SK-N-SH (cell line): ENCODE results near the gene LPP.

Experiments
- EP300 ChIP-seq, 2 experiments: IDR thresholded peaks; 2 replicates each; pipeline versions ENCODE4 v1.4.0 to v1.6.1; 2012; ENCODE audit warnings: borderline replicate concordance in 1 of 2, low read depth in 1 of 2, low read length in 1 of 2
- FOXJ3 ChIP-seq: sonication (generic); formaldehyde crosslinking; IDR thresholded peaks from 2 replicates; pipeline ENCODE4 v1.5.1; 2020; ENCODE audit warnings: mild to moderate bottlenecking, missing genetic modification reagents
- NRF1 ChIP-seq: IDR thresholded peaks from 2 replicates; pipeline ENCODE4 v1.6.1; 2012; ENCODE audit warnings: low read depth, mild to moderate bottlenecking, low read length
- TAF1 ChIP-seq: IDR thresholded peaks from 2 replicates; pipeline ENCODE4 v1.6.1; 2012; ENCODE audit warnings: low read depth, mild to moderate bottlenecking, low read length, moderate library complexity, borderline replicate concordance

DNA sequence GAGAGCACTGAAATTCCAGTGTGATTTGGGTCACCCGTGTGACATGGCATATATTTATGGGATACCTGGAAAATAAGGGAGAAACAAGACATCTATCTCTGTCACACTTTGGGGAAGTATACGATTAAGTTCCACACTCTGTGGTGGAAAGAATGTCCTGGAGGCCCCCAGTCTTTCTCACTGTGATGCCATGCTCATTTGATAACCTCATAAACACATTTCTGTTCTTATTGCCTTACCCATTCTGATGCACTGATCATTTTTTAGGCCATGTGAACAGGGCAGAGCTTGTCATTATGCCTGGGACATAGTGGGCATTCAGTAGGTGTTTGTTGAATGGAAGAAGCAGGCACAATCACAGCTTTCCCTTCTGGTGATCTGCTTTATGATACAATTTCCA lies 668.5 kb downstream of the LPP start:
- TF ChIP-seq NRF1 (no peak), FOXJ3 (CRISPR knock-in tag) (no peak), EP300 (IDR thresholded peaks at IDR 0.05; ENCODE audit: borderline replicate concordance in 1 of 2, low read depth in 1 of 2, low read length in 1 of 2) (no peak), TAF1 (no peak)
